ENCODE data around the gene ATG2A. TPM values are rescaled to one million over a fixed set of nuclear protein-coding genes. Genes with fewer than 3 reads are reported as not detected.
A peak's percentile ranks its signal among the peaks of the same experiment; 100 is the strongest.

ATG2A gene
- total RNA-seq, 1 experiment from 2014 or later: 15.1 TPM

DNA sequence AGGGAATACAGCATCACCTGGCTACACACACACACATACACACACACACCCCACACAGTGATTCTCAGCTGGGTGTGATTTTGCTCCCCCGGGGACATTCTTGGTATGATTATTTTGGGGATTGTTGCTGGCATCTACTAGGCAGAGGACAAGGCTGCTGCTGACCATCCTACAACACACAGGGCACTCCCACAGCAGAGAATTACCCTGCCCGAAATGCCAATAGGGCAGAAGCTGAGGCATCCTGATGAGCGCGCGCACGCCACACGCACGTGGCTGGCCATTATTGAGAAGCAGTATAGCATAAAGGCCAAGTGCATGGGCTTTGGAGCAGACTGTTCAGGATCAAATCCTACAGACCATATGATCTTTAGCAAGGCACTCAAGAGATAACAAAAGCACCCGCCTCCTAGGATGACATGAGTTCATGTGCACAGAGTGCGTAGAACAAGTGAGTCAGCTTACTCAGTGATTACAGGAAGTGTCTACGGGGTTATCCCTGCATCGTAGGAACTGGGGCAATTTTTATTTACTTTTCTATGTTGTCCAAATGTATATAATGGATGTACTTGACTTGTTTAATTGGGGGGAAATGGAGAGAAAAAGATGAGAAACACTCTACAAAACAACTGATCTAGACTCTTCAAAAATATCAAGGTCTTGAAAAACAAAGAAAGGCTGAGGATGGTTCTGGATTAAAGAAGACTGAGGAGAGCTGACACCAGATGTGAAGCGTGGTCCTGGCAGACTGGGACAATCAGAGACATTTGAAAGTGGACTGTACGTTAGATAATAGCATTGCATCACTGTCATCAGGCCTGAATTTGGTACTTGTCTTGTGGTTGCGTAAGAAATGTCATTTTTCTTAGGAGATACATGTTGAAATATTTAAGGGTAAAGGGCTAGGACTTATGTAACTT is 31.4 kb downstream of the ATG2A start:
- DNase-seq (ENCODE audit: low spot score): peak; percentile 77

DNA sequence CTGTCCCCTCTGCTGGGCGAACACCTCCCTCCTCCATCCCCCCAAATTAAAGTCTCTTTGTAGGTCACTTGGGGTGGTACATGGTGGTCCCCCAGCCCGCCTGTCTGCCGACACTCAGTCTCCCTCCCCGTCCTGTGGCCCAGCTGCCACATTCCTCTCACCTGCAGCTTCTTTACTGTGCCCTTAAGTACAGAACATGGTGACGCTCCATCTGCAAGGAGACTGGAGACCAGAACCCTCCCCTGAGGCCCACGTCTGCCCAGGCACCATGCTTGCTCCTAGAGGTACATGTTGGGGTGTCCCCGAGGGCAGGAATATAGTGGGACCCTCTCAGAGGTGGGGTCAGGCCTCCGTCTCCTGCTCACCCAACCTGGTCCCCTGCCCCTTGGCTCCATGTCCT is 33.0 kb downstream of the ATG2A start:
- DNase-seq (ENCODE audit: low spot score): no peak

DNA sequence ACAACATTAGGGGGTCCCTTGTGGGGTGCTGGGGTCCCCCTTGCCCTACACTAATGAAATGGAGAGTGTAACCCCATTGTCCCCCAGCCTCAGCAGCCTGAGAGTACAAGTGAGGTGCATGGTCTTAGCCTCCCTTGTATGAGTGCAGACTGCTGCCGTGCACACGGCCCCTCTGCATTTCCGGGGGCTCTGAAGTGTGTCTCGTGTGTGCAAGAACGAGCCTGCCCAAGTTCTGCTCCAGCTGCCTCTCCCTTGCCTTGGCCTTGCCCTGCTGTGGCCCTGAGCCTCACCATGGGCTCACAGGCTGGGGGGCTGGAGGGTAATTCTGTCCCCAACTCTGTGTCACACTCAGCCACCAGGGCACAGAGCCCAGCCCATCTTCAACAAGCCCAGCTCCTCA is 33.4 kb downstream of the ATG2A start:
- no peak for DNase-seq (ENCODE audit: low spot score)

DNA sequence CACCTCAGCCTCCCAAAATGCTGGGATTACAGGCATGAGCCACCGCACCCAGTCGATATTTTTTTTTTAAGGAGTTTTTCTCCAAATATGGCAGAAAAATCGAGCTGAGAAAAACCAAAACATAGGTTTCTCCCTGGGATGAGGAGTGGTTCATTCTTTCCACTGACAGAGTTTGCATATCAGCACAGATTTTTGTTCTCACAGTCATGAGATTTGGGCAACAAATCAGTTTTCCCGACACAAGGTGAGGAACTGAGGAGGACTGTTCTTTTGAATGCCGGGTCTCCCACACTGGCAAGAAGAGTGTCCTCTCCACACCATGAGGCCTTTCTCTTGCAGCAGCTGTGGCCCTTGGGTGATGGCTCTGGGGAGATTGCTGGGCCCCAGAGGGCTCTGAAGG is 34.8 kb downstream of the ATG2A start:
- no peak for DNase-seq (ENCODE audit: low spot score)

- no peak for DNase-seq (ENCODE audit: low spot score)
These were observed 35.5 kb downstream of the ATG2A start for GRCh38 chr11:64881476-64881875.

- DNase-seq (ENCODE audit: low spot score): no peak
These were observed 36.6 kb downstream of the ATG2A start for GRCh38 chr11:64880240-64881001.

- DNase-seq (ENCODE audit: low spot score): no peak
These were observed 37.6 kb downstream of the ATG2A start for GRCh38 chr11:64879244-64879900.

GRCh38 chr11:64878494-64879243 is 38.3 kb downstream of the ATG2A start, which contains the start of gene EHD1:
Gene EHD1, minus strand, starts transcription at chr11:64878621. Its CDS starts 157 bp downstream, at chr11:64878464.
- peak; percentile 94 for DNase-seq (ENCODE audit: low spot score)

DNA sequence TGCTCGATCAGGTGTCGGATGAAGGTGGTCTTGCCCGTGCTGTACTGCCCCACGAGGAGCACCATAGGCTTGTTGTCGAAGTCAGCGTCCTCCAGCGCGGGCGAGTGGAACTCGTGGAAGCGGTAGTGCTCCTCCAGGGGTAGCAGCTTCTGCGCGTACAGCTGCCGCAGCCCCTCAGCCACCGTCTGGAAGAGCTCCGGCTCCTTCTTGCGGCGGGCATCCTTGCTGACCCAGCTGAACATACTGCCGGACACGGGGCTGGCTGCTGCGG is 38.9 kb downstream of the ATG2A start:
- no peak for DNase-seq (ENCODE audit: low spot score)

- DNase-seq (ENCODE audit: low spot score): no peak
These were observed 39.4 kb downstream of the ATG2A start for GRCh38 chr11:64877390-64878222.

GRCh38 chr11:64876835-64877341 is 40.1 kb downstream of the ATG2A start:
- no peak for DNase-seq (ENCODE audit: low spot score)

GRCh38 chr11:64876229-64876750 is 40.7 kb downstream of the ATG2A start:
- no peak for DNase-seq (ENCODE audit: low spot score)

GRCh38 chr11:64875369-64876228 is 41.4 kb downstream of the ATG2A start:
- DNase-seq (ENCODE audit: low spot score): no peak

GRCh38 chr11:64874308-64875240 is 42.4 kb downstream of the ATG2A start:
- no peak for DNase-seq (ENCODE audit: low spot score)

DNA sequence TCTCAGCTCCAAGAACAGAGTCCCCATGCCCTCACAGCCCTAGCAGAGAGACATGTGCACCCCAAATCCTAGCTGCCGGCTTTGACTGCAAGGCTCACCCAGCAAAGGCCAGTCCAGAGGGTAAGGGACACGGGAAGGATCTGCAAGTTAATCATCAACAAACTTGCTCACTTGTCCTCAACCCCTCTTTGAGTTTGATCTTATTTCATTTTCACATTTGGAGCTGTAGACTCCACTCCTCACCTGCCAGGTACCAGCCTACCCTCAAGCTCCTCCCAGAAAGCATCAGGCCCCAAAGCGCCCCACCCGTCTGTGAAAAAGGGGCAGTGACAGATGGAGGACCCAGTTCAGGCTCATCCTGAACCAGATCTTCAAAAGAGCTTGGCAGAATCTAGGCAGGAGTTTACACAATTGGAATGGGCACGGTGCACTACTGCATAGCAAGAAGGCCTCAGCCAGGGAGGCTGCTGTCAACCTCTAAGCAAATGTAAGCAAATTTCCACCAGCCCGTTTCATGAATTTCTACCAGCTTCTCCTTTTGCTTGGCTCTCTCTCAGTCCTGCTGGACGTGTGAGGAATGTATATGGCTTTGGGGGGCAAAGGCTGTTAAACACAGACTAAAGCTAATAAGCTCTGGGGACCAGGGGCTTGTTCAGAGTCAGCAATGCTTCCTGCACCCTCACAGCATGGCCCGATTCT is 44.1 kb downstream of the ATG2A start:
- DNase-seq (ENCODE audit: low spot score): no peak

- no peak for DNase-seq (ENCODE audit: low spot score)
These were observed 45.5 kb downstream of the ATG2A start for GRCh38 chr11:64871492-64871891.

- DNase-seq (ENCODE audit: low spot score): no peak
These were observed 46.0 kb downstream of the ATG2A start for GRCh38 chr11:64870893-64871466.
